ENCODE results near the gene KCNIP4. TPM values are rescaled to one million over a fixed set of nuclear protein-coding genes. Genes with fewer than 3 reads are reported as not detected.

The KCNIP4 gene
- total and polyA plus RNA-seq, 2 donors (not counting 1 experiment from before 2014, with no cell fraction given), result not detected

GRCh38 chr4:20844311-20844710, 1104.3 kb downstream of the KCNIP4 start:
- Mint-ChIP-seq H3K4me1 (no peaks in the 10 kb centered on the region), H3K9me3 (ENCODE audit: insufficient read depth) (no peaks in the 10 kb centered on the region), H3K27ac (no peak overlapping the region), H3K4me3 (no peak overlapping the region), H3K27me3 (no peaks in the 10 kb centered on the region)
- no peaks in the 10 kb centered on the region for H3K79me2 ChIP-seq (ENCODE audit: control insufficient read depth, insufficient read depth, low read length)
- no peak overlapping the region for H3K4me2 ChIP-seq (replicated peaks; ENCODE audit: low read depth, low read length, poor library complexity, severe bottlenecking)
- H3K36me3 ChIP-seq (replicated peaks in 1 of 2; ENCODE audit: control extremely low read depth in 1 of 2, control insufficient read depth in 1 of 2, extremely low read depth in 1 of 2, insufficient read depth in 2 of 2, low read length in 1 of 2), result no peaks in the 10 kb centered on the region
- TF ChIP-seq EZH2 (IDR thresholded peaks at IDR 0.05; ENCODE audit: borderline replicate concordance, insufficient read depth, low read depth, low read length, poor library complexity, severe bottlenecking), result no peak
- TF ChIP-seq, protein P1, sequence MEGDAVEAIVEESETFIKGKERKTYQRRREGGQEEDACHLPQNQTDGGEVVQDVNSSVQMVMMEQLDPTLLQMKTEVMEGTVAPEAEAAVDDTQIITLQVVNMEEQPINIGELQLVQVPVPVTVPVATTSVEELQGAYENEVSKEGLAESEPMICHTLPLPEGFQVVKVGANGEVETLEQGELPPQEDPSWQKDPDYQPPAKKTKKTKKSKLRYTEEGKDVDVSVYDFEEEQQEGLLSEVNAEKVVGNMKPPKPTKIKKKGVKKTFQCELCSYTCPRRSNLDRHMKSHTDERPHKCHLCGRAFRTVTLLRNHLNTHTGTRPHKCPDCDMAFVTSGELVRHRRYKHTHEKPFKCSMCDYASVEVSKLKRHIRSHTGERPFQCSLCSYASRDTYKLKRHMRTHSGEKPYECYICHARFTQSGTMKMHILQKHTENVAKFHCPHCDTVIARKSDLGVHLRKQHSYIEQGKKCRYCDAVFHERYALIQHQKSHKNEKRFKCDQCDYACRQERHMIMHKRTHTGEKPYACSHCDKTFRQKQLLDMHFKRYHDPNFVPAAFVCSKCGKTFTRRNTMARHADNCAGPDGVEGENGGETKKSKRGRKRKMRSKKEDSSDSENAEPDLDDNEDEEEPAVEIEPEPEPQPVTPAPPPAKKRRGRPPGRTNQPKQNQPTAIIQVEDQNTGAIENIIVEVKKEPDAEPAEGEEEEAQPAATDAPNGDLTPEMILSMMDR (IDR thresholded peaks at IDR 0.05), result no peak
- ChIA-PET CTCF (no interaction called here), POLR2A (no interaction called here)
- H3K9ac ChIP-seq (ENCODE audit: low read length), result no peak overlapping the region
- DNase-seq, result no peak
- H3K4me3 ChIP-seq (ENCODE audit: control extremely low read depth in 1 of 5, extremely low read depth in 1 of 5, insufficient read depth in 1 of 5, low read depth in 2 of 5, low read length in 4 of 5), result no peak overlapping the region
- H3K27ac ChIP-seq (ENCODE audit: low read length in 2 of 2), result no peak overlapping the region
- ATAC-seq (ENCODE audit: low read depth), result no peak
- H3K4me1 ChIP-seq (ENCODE audit: control insufficient read depth in 2 of 2, insufficient read depth in 2 of 2, low read length in 2 of 2), result no peaks in the 10 kb centered on the region
- no peak overlapping the region for H2AFZ ChIP-seq (ENCODE audit: insufficient read depth, low read depth, low read length, poor library complexity, severe bottlenecking)
- intact Hi-C loops (cut with micrococcal nuclease), result no loop called here
- H4K20me1 ChIP-seq (ENCODE audit: control insufficient read depth, insufficient read depth, low read length, poor library complexity, severe bottlenecking), result no peaks in the 10 kb centered on the region
- no peaks in the 10 kb centered on the region for H3K27me3 ChIP-seq (replicated peaks in 1 of 4; ENCODE audit: control extremely low read depth in 1 of 4, control insufficient read depth in 3 of 4, insufficient read depth in 4 of 4, low read length in 3 of 4)
- WGBS (ENCODE audit: insufficient coverage), result 83% methylated on average over 1 of the region's 4 CpGs
- H3K9me3 ChIP-seq (ENCODE audit: control extremely low read depth in 1 of 3, control insufficient read depth in 2 of 3, insufficient read depth in 1 of 3, low read length in 2 of 3), result no peaks in the 10 kb centered on the region

- no peak overlapping the region for H3K4me3 Mint-ChIP-seq
- no peaks in the 10 kb centered on the region for H3K9me3 ChIP-seq (ENCODE audit: control extremely low read depth in 1 of 3, control insufficient read depth in 2 of 3, insufficient read depth in 1 of 3, low read length in 2 of 3)
- H3K9ac ChIP-seq (ENCODE audit: low read length), result no peak overlapping the region
- no CpG with 5 or more reads among the region's 5 CpGs for WGBS (ENCODE audit: insufficient coverage)
- H3K27me3 Mint-ChIP-seq, result no peaks in the 10 kb centered on the region
- no peak overlapping the region for H3K27ac ChIP-seq (ENCODE audit: low read length in 2 of 2)
- H3K9me3 Mint-ChIP-seq (ENCODE audit: insufficient read depth), result no peaks in the 10 kb centered on the region
- ATAC-seq (ENCODE audit: low read depth) (no peak), DNase-seq (no peak)
- H3K4me2 ChIP-seq (replicated peaks; ENCODE audit: low read depth, low read length, poor library complexity, severe bottlenecking), result no peak overlapping the region
- intact Hi-C loops (cut with micrococcal nuclease), result no loop called here
- no peaks in the 10 kb centered on the region for H3K36me3 ChIP-seq (replicated peaks in 1 of 2; ENCODE audit: control extremely low read depth in 1 of 2, control insufficient read depth in 1 of 2, extremely low read depth in 1 of 2, insufficient read depth in 2 of 2, low read length in 1 of 2)
- H3K4me1 Mint-ChIP-seq, result no peaks in the 10 kb centered on the region
- H4K20me1 ChIP-seq (ENCODE audit: control insufficient read depth, insufficient read depth, low read length, poor library complexity, severe bottlenecking), result no peaks in the 10 kb centered on the region
- no peak overlapping the region for H3K4me3 ChIP-seq (ENCODE audit: control extremely low read depth in 1 of 5, extremely low read depth in 1 of 5, insufficient read depth in 1 of 5, low read depth in 2 of 5, low read length in 4 of 5)
- H3K27ac Mint-ChIP-seq, result no peak overlapping the region
- no peaks in the 10 kb centered on the region for H3K27me3 ChIP-seq (replicated peaks in 1 of 4; ENCODE audit: control extremely low read depth in 1 of 4, control insufficient read depth in 3 of 4, insufficient read depth in 4 of 4, low read length in 3 of 4)
- no peak overlapping the region for H2AFZ ChIP-seq (ENCODE audit: insufficient read depth, low read depth, low read length, poor library complexity, severe bottlenecking)
- H3K79me2 ChIP-seq (ENCODE audit: control insufficient read depth, insufficient read depth, low read length), result no peaks in the 10 kb centered on the region
- no peaks in the 10 kb centered on the region for H3K4me1 ChIP-seq (ENCODE audit: control insufficient read depth in 2 of 2, insufficient read depth in 2 of 2, low read length in 2 of 2)
- POLR2A ChIA-PET, result no interaction called here
- TF ChIP-seq, protein P1 (IDR thresholded peaks at IDR 0.05), result no peak
- TF ChIP-seq EZH2 (IDR thresholded peaks at IDR 0.05; ENCODE audit: borderline replicate concordance, insufficient read depth, low read depth, low read length, poor library complexity, severe bottlenecking), result no peak
- CTCF ChIA-PET, result no interaction called here
Measured at GRCh38 chr4:20840648-20841190, 1107.9 kb downstream of the KCNIP4 start.
